HG03066 (cell line): ENCODE results near the gene ZFAND2B.
A peak's percentile ranks its signal among the peaks of the same experiment; 100 is the strongest.
"Not testable (repeated sequence)": the region's sequence is repeated elsewhere in the genome, so short reads cannot be mapped to it uniquely, and the experiment has no call there.

ENCODE experiments used
- ATAC-seq: cut with Tn5 transposase; IDR thresholded peaks from one replicate; pipeline ENCODE4 v1.9.1; 2021; ENCODE audit warnings: low read depth; ENCODE audit not compliant: unreplicated experiment

ZFAND2B gene

GRCh38 chr2:219250049-219250781 lies 43.6 kb downstream of the ZFAND2B start:
- ATAC-seq = no peak

GRCh38 chr2:219251656-219252055 lies 45.1 kb downstream of the ZFAND2B start:
- ATAC-seq = no peak

GRCh38 chr2:219252084-219252483 lies 45.5 kb downstream of the ZFAND2B start:
- ATAC-seq = no peak

- ATAC-seq = no peak
Observed at GRCh38 chr2:219252570-219252899, 46.0 kb downstream of the ZFAND2B start.

GRCh38 chr2:219252900-219253752 lies 46.5 kb downstream of the ZFAND2B start, which contains the start of gene TUBA4B:
TSS of gene TUBA4B (plus strand) at chr2:219253243. CDS start at chr2:219253408, 165 bp downstream.
- ATAC-seq = no peak

- peak; percentile 43 for ATAC-seq
Observed at GRCh38 chr2:219253753-219254589, 47.4 kb downstream of the ZFAND2B start, which contains the start of gene TUBA4A. TSS of gene TUBA4A (minus strand) at chr2:219253918. CDS start at chr2:219253858, 60 bp downstream.

GRCh38 chr2:219254590-219255201 lies 48.1 kb downstream of the ZFAND2B start:
- peak; percentile 21 for ATAC-seq

- not testable (repeated sequence) for ATAC-seq
Observed at GRCh38 chr2:219258942-219259341, 52.4 kb downstream of the ZFAND2B start.
